Stimulated activated CD8-positive, alpha-beta memory T cell treated with anti-CD3 and anti-CD28 coated beads, Interleukin-7, amount 100 ng/mL, for 4 hours (primary cell): ENCODE measurements around the gene SEZ6.

ENCODE experiments used
- DNase-seq, 2 donors: peaks; one replicate each; pipeline ENCODE4 v3.0.0-alpha.2; 2020; ENCODE audit warnings: low read depth in 2 of 2

SEZ6 gene

GRCh38 chr17:29037739-29038084 is 31.9 kb upstream of the SEZ6 start:
- DNase-seq, result no peak

GRCh38 chr17:29036584-29036983 is 30.8 kb upstream of the SEZ6 start:
- DNase-seq, result no peak

GRCh38 chr17:29034510-29034909 is 28.7 kb upstream of the SEZ6 start:
- DNase-seq, result no peak

GRCh38 chr17:29032857-29033197 is 27.0 kb upstream of the SEZ6 start:
- no peak for DNase-seq

- no peak for DNase-seq
Measured at GRCh38 chr17:29032013-29032856, 26.4 kb upstream of the SEZ6 start.

- DNase-seq, result no peak
Measured at GRCh38 chr17:29031488-29031887, 25.7 kb upstream of the SEZ6 start.

GRCh38 chr17:29024316-29024952 is 18.6 kb upstream of the SEZ6 start:
- no peak for DNase-seq

GRCh38 chr17:29022074-29022473 is 16.2 kb upstream of the SEZ6 start:
- DNase-seq, result no peak

GRCh38 chr17:29021226-29021625 is 15.4 kb upstream of the SEZ6 start:
- no peak for DNase-seq

GRCh38 chr17:29020576-29020975 is 14.7 kb upstream of the SEZ6 start:
- no peak for DNase-seq

- DNase-seq, result no peak
Measured at GRCh38 chr17:29019475-29020181, 13.8 kb upstream of the SEZ6 start.

GRCh38 chr17:29018788-29019474 is 13.1 kb upstream of the SEZ6 start:
- DNase-seq, result no peak

- DNase-seq, result no peak
Measured at GRCh38 chr17:29016345-29017210, 10.7 kb upstream of the SEZ6 start.

GRCh38 chr17:29014716-29015115 is 8.9 kb upstream of the SEZ6 start:
- DNase-seq, result no peak

GRCh38 chr17:29012535-29012934 is 6.7 kb upstream of the SEZ6 start:
- DNase-seq, result no peak

GRCh38 chr17:29010586-29010985 is 4.8 kb upstream of the SEZ6 start:
- DNase-seq, result no peak

GRCh38 chr17:29010129-29010528 is 4.3 kb upstream of the SEZ6 start:
- DNase-seq, result no peak

- DNase-seq, result no peak
Measured at GRCh38 chr17:29008591-29008990, 2.8 kb upstream of the SEZ6 start.

- DNase-seq, result no peak
Measured at GRCh38 chr17:29007860-29008455, 2.1 kb upstream of the SEZ6 start.

GRCh38 chr17:29007456-29007855 is 1.6 kb upstream of the SEZ6 start:
- DNase-seq, result no peak

GRCh38 chr17:29004081-29004692 is 1.6 kb downstream of the SEZ6 start:
- DNase-seq, result no peak
